Urothelium cell line (cell line): Measurements from ENCODE around the gene TAS2R40.

Experiments
- DNase-seq: peaks from one replicate; pipeline ENCODE4 v3.0.0; 2011; ENCODE audit warnings: low spot score, mixed read lengths
- FAIRE-seq: peaks from 2 replicates; lab custom pipeline; 2011; peaks lifted over from hg19 to GRCh38; lab: Jason Lieb, UNC

The TAS2R40 gene

GRCh38 chr7:143222782-143223181 is 945 bp downstream of the TAS2R40 start:
- no peak for FAIRE-seq

GRCh38 chr7:143223784-143224183 is 1.9 kb downstream of the TAS2R40 start:
- FAIRE-seq = no peak
- DNase-seq = no peak

More at GRCh38 chr7:143222782-143223181, 945 bp downstream of the TAS2R40 start:
- no peak for DNase-seq

GRCh38 chr7:143225047-143225446 is 3.2 kb downstream of the TAS2R40 start:
- FAIRE-seq (no peak), DNase-seq (no peak)

- FAIRE-seq = no peak
These were observed 6.0 kb downstream of the TAS2R40 start for GRCh38 chr7:143227806-143228205.

DNA sequence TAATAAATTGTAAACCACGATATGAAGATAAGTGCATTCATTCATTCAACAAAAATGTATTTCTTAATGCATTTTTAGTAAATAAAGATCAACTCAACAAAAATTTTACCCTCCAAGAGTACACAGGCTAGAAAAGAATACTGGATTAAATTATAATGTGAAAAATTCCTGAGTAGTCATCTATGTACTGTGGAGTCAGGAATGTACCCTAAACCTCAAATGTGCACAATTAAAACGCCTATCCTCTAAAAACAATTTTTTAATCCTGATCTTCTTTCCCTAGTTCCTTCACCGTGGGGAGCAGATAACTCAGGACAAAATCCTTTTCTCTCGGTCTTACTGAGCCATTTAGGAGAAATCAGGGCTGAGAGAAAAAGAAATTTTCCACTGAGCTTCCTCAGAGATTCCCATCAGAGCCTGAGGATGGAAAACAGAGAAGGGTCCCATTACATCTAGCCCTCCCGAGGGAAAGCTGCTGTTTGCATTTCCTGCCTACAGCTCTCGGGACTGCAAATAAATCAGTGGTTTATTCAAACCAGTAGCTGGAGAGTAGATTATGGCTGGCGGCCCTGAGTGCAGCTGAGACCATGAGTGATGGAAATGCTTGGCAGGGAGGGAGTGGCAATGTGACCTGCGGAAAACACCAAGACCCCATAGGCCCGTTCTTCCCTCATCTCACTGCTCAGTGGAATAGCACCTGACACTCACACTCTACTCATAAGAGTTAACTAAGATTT is 7.4 kb downstream of the TAS2R40 start:
- FAIRE-seq = no peak
- DNase-seq = no peak

More at GRCh38 chr7:143227806-143228205, 6.0 kb downstream of the TAS2R40 start:
- DNase-seq = no peak

- FAIRE-seq = peak; percentile 88
- DNase-seq = no peak
These were observed 9.0 kb downstream of the TAS2R40 start for GRCh38 chr7:143230602-143231457.

DNA sequence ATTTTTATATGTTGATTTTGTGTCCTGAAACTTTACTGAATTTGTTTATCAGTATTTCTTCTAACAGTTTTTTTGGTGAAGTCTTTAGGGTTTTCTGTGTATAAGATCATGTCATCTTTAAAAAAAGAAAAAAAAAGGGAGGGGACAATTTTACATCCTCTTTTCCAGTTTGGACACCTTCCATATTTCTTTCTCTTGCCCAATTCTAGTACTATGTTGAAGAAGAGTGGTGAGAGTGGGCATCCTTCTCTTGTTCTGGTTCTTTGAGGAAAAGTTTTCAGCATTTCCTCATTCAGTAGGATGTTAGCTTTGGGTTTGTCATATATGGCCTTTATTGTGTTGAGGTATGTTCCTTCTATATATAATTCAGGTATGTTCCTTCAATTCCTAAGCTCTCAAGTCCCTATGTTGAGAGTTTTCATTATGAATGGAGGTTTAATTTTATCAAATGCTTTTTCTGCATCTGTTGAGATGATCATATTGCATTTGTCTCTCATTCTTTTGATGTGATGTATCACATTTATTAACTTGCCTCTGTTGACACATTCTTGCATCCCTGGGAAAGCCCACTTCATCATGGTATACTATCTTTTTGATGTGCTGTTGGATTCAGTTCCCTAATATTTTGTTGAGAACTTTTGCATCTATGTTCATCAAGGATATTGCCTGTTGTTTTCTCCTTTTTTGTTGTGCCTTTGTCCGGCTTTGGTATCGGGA is 12.1 kb downstream of the TAS2R40 start:
- DNase-seq (no peak), FAIRE-seq (no peak)

DNA sequence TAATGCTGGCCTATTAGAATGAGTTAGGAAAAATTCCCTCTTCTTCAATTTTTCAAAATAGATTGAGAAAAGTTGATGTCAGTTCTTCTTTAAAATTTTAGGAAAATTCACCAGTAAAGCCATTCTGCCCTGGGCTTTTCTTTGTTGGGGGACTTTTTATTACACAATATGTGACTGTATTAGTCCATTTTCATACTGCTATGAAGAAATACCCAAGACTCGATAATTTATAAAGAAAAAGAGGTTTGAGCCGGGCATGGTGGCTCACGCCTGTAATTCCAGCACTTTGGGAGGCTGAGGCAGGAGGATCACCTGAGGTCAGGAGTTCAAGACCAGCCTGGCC is 12.7 kb downstream of the TAS2R40 start:
- DNase-seq = no peak
- FAIRE-seq = no peak

DNA sequence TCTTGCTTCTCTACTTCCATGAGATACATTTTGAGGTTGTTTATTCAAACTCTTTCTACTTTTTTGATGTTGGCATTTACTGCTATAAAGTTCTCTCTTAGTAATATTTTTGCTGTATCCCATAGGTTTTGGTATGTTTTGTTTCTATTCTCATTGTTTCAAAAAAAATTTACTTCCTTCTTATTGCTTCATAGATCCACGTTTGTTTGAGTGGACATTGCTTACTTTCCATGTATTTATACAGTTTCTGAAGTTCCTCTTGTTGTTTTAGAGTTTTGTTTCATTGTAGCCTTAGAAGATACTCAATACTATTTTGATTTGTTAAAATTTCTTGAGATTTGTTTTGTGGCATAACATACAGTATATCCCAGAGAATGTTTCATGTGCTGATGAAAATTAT is 13.7 kb downstream of the TAS2R40 start:
- FAIRE-seq (no peak), DNase-seq (no peak)

GRCh38 chr7:143236408-143236990 is 14.7 kb downstream of the TAS2R40 start:
- DNase-seq (no peak), FAIRE-seq (no peak)

- FAIRE-seq = no peak
- DNase-seq = no peak
These were observed 15.5 kb downstream of the TAS2R40 start for GRCh38 chr7:143237366-143237765.

DNA sequence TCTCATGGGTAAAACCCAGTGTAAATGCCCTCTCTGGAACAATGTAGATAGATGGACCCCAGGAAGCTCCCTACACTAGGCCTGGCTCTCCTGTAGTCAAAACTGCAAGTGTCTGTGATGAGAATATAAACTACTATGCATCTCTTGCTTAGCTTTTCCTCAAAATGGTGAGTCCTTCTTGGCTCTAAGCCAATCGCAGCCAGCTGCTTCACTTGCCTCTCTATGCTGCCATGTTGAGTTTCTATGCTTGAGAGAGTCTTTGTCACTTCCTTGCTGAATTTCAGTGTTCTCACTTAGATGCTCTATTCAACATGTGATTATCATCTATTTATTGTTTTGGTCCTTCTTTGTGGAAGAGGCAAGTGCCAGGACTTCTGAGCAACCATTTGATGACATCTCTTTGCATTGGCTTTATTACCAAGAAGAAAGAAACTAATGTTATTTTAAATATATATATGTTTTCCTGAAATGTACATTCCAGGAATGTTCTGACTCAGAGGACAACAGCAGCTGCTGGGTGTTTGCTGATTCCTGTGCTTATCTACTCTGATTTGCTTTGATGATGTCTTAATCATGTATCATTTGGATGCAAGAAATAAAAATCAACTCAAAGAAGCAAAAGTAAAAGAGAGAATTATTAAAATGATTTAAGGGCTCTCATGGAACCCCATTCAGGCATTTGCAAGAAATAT is 16.6 kb downstream of the TAS2R40 start:
- FAIRE-seq (no peak), DNase-seq (no peak)

DNA sequence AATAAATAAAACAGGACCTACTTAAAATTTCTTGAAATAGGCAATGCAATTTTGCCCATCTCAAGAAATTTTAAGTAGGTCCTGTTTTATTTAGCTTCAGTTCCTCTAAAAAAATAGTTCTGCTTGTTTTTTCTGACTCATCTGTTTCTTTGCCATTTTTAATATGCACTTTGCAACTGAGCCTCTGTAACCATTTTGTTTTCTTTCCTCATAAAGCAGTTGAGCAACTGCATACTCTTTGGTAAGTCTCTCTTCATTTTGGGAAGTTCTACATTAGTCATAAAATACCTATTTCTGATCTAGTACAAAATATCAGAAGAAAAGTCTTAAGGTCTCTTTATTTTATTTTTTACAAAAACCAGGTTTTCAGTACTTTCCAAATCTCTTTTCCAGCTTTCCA is 18.0 kb downstream of the TAS2R40 start:
- DNase-seq = no peak
- no peak for FAIRE-seq

DNA sequence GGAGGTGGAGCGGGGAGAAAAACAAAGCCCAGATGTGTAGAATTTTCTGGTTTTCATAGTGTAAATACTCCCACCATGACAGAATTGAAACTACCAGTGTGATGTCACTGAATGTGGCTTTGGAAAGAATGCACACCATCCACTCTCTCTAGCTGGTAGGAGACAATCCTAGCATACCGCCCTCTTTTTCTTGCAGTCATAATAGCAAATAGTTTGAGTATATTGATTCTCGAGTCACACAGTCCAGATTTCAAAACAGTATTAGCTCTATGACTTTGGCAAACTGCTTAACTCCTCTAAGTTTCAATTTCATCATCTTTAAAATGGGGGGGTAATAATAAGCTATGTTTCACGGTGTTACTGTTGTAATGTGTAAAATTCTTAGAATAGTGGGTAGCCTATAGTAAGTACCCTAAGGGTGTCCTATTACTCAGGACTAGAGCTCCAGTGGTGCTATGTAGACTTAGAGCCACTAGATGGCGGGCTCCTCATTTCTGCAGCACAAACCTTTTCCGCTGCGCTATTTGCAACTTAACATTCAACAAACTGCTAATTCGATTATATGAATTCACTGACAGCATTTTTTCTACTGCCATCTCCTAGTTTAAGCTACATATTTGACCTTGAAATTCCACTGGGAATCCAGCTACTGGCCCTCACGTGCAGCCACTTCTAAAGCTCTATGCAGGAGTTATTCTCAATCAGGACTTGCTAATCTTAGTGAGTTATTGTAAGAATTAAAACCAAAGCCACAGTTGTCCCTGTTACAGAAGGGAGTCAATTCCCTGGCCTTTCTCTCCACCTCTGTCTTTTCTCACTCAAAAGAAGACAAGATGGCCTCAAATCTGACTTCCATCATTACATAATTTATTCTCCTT is 18.7 kb downstream of the TAS2R40 start:
- DNase-seq (peak; percentile 35), FAIRE-seq (no peak)

- no peak for FAIRE-seq
- no peak for DNase-seq
These were observed 20.5 kb downstream of the TAS2R40 start for GRCh38 chr7:143242306-143242705.

GRCh38 chr7:143243111-143243510 is 21.3 kb downstream of the TAS2R40 start:
- no peak for FAIRE-seq

DNA sequence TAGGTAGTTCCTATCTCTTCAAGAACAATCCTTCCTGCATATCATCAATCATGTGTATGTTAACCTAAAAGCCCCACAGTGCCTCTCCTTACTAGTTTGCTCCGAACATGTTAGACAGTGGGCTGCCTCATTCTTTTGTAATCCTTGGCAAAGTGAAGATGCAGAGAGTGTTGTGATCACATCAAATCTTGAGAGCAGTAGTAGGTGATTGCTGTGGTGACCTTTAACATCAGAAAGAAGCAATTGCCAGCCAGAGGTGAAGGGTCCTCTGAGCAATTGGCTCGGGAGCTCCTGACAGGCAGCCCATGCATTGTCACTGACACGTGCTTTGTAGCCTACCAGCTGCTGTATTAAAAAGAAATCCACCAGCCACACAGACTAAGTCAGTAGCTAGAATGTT is 21.8 kb downstream of the TAS2R40 start:
- DNase-seq = no peak
- no peak for FAIRE-seq

More at GRCh38 chr7:143243111-143243510, 21.3 kb downstream of the TAS2R40 start:
- DNase-seq = no peak

DNA sequence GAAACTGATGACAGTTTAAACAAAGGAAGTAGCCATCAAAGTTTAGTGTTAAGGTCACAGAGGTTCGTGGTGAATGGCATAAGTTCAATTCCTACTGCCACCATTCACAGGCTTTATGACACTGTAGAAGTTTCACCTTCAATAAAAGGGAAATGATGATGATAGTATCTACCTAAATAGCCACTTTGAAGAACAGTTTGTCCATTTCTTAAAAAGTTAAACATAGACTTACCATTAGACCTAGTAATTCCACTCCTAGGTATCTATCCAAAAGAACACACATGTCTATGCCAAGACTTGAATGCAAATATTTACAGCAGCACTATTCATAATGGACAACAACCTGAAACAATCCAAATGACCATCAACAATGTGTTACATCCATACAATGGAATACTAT is 22.5 kb downstream of the TAS2R40 start:
- no peak for FAIRE-seq
- no peak for DNase-seq

- DNase-seq (no peak), FAIRE-seq (no peak)
These were observed 23.3 kb downstream of the TAS2R40 start for GRCh38 chr7:143245123-143245522.

DNA sequence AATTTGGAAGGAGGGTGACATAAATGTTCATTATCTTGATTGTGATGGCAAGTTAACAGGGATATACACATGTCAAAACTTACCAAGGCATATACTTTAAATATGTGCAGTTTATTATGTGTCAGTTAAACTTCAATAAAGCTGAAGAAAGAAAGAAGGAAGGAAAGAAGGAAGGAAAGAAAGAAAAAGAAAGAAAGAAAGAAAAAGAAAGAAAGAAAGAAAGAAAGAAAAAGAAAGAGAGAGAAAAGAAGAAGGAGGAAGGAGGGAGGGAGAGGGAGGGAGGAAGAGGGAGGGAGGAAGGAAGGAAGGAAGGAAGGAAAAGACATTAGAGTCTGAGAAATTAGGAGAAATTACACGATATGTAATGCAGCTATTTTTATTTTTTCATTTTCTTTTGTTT is 25.5 kb downstream of the TAS2R40 start:
- FAIRE-seq = no peak

More for the DNA sequence above, 25.5 kb downstream of the TAS2R40 start:
- DNase-seq = no peak
